GM19238 (cell line): Measurements from ENCODE around the gene ATP6V1G2.
"Not testable (repeated sequence)": the region's sequence is repeated elsewhere in the genome, so short reads cannot be mapped to it uniquely, and the experiment has no call there.

ENCODE experiments used
- DNase-seq: peaks from one replicate; pipeline ENCODE4 v3.0.0; 2011; ENCODE audit warnings: low spot score; ENCODE audit not compliant: insufficient read length

Gene ATP6V1G2

DNA sequence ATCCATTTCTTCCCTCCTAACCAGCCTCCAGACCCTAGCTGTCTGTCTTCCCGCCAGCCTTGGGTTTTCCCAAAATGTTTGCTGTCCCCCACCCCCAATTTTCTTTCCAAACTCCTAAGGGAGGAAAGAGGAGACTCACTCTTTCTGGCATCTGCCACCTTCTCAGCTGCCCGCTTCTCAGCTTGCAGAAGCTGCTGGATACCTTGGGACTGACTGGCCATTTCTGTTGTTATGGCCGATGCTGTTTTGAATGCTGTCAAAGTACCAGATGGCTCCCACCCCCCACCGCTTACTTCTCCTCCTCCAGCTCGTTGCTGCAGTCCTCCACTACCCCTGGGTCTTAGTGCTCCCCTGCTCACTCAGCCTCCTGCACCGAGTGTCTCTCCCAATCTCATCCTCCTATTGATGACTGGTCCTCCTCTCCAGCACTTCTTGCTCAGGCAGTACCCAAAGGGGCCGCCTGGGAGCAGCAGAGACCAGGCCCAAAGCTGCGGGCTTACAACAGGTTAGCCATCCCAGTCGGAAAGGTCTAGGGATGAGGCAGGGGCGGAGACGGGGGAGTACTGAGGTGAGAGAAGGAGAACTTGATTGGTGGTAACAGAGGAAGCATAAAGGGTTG, at the start of gene ATP6V1G2:
ATP6V1G2 (minus strand) TSS at position 270 of the 619 bp plus-strand sequence; CDS start at position 221, 49 bp downstream.
- DNase-seq: no peak

DNA sequence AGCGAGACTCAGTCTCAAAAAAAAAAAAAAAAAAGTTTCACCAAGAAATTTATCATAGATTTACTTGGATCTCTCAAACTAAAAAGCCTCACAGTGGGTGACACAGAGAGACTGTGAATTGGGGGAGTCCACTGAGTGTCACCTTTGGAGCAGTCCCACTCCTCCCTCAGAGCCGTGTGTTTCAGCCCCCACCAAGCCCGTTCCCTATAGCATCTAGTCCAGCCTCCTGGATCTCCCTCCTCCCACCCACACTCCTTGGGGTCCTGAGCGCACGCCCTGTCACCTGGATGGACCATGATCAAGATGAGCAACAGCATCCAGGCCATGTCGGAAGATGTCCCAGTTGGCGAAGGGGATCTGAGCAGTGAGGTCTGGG, 46.0 kb upstream of the ATP6V1G2 start:
- DNase-seq: no peak

DNA sequence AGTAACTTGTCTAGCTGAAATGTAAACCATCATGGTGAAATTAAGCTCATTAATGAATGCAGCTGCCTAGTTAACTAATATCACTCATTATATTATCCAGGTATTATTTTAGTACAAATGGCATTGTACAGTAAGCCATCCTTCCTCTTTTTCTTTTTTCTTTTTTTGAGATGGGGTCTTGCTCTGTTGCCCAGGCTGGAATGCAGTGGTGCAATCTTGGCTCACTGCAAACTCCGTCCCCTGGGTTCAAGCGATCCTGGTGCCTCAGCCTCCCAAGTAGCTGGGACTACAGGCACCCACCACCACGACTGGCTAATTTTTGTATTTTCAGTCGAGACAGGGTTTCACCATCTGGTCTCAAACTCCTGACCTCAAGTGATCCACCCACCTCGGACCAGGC, 44.3 kb upstream of the ATP6V1G2 start:
- DNase-seq: not testable (repeated sequence)

DNA sequence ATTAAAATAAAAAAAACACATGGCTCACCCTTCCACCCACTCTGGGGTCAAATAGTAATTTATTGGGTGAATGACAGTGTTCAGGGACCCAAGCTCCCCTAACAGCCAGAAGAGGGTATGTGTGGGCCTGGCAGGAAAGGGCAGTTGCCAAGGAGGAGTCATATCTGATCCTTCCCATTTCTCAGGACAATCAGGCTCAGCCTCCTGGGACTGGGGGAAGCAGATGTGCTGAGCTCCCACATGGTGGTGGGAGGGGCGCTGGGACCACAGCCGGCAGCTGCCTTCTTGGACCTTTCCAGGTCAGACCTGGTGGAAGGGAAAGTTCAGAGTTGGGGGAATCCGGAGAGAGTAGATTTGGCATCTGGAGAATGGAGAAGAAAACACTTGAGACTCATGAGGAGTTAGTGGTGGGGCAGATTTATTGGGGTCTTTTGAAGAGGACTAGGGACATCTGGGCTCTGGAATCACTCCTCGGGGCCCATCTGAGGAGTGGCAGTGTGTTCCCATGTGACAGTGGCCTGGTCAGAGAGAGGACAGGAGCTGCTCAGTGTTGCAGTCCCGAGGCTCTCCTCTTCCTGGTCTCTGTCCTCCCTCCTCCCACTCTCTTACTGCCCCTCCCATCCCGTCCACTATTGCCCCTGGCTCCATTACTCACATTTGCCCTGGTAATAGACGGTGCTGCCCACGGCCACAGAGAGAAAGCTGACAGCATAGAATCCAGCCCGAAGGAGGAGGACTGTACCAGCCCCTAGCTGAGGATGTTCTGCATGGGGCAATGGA, 42.7 kb upstream of the ATP6V1G2 start:
- no peak for DNase-seq

DNA sequence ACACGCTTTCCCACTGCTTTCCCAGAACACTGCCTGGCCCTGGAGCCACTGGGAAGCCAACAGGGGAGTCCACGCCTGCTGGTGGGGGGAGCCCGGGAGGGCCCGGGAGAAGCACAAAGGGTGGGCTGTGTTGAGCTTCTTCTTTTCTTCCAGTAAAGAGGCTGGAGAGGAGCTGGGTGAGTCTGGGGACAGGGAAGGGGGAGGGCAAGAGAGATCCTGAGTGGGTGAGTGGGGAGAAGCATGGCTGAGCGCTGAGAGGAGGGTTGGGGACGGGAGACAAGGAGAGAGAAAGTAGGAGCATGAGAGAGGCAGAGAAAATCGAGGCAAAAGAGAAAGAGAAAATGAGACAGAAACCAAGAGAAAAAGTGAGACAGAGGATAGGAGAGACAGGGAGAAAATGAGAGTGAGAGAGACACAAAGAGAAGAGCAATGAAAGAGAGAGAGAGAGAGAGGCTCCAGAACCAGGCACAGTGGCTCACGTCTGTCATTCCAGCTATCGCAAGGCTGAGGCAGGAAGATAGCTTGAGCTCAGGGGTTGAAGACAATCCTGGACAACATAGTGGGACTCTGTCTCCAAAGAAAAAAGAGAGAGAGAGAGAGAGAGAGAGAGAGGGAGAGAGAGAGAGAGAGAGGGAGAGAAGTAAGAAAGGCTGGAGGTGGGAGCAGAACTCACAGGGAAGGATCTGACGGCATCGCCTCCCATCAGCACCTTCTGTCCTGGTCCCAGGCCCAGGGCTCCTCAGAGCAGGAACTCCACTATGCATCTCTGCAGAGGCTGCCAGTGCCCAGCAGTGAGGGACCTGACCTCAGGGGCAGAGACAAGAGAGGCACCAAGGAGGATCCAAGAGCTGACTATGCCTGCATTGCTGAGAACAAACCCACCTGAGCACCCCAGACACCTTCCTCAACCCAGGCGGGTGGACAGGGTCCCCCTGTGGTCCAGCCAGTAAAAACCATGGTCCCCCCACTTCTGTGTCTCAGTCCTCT, 41.7 kb upstream of the ATP6V1G2 start:
- DNase-seq: no peak

DNA sequence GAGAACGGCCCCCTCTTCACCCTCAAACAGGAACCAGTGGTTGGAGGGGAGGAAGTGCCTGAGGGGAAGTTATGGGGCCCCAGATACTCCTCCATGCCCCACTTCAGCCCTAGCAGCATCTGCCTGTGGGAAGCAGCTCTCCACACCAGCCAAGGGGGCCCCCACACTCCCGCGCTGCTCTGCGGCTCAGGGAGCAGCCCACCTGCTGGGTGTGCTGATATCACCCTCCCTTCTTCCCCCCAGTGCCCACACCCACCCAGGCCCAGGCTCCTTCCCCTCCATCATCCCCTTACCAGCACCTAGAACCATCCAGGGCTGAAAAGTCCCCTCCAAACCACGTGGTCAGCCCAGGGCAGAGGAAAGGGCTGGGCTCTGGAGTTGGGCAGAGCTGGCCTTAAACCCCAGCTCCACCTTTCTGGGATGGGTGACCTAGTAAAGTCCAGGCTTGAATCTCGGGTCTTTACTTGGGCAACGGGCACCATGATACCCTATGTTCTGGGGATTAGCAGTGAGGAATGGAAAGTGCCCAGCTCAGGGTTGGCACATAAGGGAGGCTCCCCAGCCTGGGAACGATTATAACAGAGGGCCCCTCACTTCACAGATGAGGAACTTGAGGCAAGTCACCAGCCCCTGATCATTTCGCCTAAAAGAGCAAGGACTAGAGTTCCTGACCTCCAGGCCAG, 40.3 kb upstream of the ATP6V1G2 start:
- DNase-seq: no peak

DNA sequence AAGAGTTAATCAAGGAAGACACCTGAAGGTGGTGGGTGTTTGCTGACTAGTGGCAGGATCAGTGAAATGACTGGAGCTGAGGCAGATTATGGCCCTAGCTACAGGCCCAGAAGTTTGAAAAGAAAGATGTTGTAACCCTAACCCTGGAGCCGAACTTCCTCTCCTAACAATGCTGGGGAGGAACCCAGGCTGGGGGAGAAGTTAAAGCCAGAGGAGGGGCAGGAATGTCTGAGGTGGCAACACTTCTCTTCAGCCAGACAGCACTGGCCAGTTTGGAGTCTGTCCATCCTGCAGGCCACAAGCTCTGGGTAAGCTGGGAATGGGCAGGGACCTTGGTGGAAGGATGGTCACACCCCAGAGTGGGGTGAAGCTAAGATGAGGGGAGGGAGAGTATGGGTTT, 39.6 kb upstream of the ATP6V1G2 start, which contains the start of gene LST1:
LST1 (plus strand) TSS at position 270 of the 400 bp plus-strand sequence. CDS start 1,023 bp downstream, outside the sequence.
- DNase-seq: no peak

DNA sequence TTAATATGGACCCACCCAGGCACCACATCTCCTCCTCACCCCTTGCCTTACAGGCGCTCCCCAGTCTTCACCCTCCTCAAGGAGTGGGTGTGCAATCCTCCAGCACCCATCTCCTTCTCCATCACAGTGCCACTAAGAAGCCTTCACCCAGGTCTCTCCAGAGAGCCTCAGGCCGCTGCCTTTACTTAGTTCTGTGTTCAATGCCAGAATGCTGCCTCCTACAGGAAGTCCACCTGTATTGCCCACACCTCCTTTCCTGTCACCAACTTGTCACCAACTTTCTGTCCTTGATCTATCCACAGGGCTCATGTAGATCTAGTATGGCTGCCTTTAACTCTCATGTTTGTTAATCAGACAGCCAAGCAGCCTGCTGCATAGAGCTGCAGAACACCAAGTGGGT, 39.1 kb upstream of the ATP6V1G2 start:
- DNase-seq: no peak

DNA sequence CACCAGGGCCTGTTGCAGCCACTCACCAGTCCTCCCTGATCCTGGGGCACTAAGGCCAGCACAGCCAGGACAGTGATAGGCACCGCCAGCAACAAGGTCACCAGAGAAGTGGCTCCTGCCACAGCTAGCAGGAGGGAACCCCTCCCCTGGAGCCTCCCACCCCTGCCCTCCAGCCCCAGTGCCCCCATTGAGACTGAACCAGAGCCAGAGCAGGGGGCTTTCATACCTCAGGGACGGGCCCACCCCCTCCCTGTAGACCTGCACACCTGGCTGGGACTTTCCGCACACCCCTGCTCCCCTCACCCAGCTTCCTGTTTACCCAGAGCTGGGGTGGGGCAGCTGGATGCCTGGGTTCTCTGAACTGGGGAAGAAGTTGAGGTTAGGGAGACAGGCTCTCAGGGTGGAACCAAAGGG, 35.8 kb upstream of the ATP6V1G2 start, which contains the start of gene LTB:
LTB (minus strand) TSS at position 195 of the 414 bp plus-strand sequence; CDS start at position 188, 7 bp downstream.
- DNase-seq: no peak

DNA sequence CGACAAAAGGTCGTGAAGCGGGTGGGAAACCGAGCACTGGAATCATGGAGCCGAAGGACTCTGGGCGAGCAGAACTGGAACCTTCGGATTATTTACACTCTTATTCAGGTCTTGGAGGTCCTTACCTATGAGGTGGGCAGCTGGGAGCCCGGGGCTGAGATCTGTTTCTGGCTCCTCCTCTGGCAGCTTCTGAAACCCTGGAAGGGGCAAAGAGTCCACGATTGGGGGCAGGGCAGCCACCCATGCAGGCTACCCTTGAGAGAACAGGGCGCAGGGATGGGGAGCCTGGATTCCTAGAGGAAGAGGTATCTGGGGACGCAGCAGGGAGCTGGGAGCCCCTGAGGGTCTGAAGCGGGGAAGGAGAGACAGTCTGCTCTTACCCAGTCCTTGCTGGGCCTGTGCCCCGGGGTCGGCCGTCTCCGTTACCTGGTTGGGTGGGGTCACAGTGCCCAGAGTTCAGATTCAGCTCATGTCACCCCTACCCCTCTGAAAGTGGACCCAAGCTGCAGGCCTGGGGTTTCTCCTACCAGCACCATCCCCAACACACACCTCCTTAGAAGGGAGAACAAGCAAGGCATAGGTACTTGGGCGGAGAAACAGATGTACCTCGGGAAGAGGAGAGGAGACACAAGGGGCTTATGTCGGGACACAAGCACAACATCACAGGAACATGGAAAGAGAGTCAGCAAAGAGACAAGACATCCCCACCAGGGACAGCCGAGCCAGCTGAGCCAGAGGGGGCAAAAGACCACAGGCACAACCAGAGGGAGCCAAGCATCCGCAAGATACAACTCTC, 35.2 kb upstream of the ATP6V1G2 start:
- no peak for DNase-seq

DNA sequence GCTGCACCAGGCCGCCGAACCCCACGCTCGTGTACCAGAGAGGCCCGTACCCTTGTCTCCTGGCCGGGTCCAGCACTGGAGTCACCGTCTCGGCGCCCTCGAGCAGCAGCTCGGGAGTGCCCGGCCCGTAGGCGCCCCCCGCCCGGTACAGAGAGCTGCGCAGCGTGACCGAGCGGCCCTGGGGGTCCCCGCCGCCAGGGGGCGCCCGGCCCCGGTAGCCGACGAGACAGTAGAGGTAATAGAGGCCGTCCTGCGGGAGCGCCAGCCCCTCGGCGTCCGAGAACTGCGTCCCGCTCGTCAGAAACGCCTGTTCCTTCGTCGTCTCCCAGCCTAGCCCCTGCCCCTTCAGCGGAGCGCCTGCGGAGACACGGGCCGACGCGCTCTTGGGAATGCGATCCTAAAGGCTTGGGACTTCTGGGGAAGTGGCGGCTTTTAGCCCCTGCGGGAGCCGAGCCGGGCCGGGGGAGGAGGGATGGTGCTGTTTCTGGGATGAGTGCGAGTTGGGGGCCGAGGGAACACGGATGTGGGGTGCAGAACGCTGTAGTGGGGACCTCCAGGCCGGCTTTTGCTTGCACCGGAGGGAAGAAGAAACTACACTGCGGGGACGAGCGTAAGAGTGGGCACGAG, 34.5 kb upstream of the ATP6V1G2 start:
- peak; percentile 72 for DNase-seq

DNA sequence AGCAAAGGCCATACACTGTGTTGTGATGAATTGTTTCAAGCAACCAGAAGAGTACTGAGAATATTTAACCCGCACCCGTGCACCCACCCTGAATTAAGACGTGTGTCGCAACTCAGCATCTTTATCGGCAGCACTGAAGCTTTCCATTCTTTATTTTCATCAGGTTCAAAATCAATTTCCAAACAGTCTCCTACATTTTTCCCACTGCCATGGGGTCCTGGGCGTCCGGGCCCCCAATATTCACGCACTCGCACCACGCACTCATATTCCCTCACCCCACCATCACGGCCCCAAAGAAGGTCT, 34.0 kb upstream of the ATP6V1G2 start:
- DNase-seq: no peak

DNA sequence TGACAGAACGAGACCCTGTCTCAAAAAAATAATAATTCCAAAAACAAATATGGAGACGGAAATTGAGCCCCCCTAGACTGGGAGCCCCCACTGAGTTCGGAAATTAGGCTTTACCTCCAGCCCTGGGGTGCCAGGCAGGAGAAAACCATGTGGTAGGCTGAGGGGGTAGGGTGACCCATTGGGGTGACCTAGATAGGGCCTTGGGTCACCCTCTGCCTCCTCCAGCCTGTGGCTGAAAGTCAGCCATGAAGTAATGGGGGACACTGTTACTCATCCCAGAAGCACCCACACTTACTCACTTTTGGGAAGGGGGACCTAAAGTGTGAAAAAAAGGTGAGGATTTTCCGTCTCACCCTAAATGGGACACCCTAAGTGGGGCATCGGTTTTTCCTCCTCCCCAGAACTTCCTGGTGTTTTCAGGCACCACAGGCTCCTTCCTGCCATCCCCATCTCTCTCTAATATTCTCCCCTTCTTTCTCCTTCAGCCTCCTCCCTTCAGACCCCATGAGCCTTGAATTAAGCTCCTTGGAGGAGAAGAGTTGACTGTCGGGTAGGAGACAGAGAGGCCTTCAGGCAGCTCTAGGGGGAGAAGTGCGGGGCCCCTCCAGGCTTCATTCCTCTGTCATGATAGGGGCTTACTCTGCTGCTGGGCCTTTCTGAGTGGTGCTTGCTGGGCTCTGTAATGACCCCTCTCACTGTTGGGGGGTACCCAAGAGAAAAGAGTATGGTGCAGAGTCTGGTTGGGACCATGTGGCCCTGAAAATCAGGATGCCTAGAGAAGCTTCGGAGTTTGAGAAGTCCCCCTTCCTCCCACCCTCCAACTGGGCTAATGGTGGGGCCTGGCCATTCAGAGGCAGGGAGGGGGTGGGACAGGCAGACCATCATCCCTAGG, 33.4 kb upstream of the ATP6V1G2 start:
- DNase-seq: no peak

DNA sequence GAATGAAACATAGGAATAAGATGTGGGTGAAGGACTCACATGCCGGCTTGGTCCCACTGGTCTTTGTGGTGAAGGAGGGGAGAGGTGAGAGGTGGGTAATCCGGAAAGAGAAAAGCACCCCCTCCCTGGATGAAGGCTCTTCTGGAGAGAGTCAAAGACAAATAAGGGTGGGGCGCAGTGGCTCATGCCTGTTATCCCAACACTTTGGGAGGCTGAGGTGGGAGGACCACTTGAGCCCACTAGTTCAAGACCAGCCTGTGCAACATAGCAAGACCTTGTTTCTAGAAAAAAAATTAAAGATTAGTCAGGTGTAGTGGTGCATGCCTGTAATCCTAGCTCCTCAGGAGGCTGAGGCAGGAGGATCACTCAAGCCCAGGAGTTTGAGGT, 32.7 kb upstream of the ATP6V1G2 start:
- no peak for DNase-seq

DNA sequence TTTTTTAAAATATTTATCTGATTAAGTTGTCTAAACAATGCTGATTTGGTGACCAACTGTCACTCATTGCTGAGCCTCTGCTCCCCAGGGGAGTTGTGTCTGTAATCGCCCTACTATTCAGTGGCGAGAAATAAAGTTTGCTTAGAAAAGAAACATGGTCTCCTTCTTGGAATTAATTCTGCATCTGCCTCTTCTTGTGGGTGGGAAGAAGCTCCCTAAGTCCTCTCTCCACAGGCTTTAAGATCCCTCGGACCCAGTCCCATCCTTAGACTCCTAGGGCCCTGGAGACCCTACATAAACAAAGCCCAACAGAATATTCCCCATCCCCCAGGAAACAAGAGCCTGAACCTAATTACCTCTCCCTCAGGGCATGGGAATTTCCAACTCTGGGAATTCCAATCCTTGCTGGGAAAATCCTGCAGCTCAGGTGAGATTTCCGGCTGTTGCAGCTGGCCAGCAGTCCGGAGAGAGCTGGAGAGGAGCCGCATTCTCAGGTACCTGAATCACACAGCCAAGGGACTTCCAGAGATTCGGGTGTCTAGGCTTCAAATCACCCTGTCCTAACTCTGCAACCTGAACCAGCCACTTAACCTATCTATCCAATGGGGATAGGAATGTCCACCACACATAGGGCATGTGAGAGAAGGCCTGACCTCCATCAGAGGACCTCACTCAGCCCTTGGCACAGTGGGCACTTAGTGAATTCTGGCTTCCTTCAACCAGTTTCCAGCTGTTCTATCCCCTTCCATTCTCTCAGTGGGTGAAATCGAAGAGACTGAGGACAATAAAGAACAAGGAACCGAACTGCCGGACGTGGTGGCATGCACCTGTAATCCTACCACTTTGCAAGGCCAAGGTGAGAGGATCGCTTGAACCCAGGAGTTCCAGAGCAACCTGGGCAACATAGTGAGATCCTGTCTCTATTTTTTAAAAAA, 32.0 kb upstream of the ATP6V1G2 start:
- no peak for DNase-seq

DNA sequence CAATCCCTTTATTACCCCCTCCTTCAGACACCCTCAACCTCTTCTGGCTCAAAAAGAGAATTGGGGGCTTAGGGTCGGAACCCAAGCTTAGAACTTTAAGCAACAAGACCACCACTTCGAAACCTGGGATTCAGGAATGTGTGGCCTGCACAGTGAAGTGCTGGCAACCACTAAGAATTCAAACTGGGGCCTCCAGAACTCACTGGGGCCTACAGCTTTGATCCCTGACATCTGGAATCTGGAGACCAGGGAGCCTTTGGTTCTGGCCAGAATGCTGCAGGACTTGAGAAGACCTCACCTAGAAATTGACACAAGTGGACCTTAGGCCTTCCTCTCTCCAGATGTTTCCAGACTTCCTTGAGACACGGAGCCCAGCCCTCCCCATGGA, 31.2 kb upstream of the ATP6V1G2 start:
- no peak for DNase-seq

DNA sequence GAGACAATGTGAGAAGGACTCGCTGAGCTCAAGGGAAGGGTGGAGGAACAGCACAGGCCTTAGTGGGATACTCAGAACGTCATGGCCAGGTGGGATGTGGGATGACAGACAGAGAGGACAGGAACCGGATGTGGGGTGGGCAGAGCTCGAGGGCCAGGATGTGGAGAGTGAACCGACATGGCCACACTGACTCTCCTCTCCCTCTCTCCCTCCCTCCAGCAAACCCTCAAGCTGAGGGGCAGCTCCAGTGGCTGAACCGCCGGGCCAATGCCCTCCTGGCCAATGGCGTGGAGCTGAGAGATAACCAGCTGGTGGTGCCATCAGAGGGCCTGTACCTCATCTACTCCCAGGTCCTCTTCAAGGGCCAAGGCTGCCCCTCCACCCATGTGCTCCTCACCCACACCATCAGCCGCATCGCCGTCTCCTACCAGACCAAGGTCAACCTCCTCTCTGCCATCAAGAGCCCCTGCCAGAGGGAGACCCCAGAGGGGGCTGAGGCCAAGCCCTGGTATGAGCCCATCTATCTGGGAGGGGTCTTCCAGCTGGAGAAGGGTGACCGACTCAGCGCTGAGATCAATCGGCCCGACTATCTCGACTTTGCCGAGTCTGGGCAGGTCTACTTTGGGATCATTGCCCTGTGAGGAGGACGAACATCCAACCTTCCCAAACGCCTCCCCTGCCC, 30.6 kb upstream of the ATP6V1G2 start:
- no peak for DNase-seq
